Measurements from ENCODE around the gene SLC22A2.
"Not testable (repeated sequence)": the region's sequence is repeated elsewhere in the genome, so short reads cannot be mapped to it uniquely, and the experiment has no call there.

Gene SLC22A2

GRCh38 chr6:160240691-160241084, 17.9 kb downstream of the SLC22A2 start:
- no peak for DNase-seq

- no peak for DNase-seq
Observed at GRCh38 chr6:160239929-160240690, 18.5 kb downstream of the SLC22A2 start.

- no peak for DNase-seq
Observed at GRCh38 chr6:160238761-160239751, 19.6 kb downstream of the SLC22A2 start.

- no peak for DNase-seq
Observed at GRCh38 chr6:160238278-160238711, 20.3 kb downstream of the SLC22A2 start.

- not testable (repeated sequence) for DNase-seq
Observed at GRCh38 chr6:160237597-160238275, 20.9 kb downstream of the SLC22A2 start.

GRCh38 chr6:160236235-160236872, 22.3 kb downstream of the SLC22A2 start:
- DNase-seq: not testable (repeated sequence)

- not testable (repeated sequence) for DNase-seq
Observed at GRCh38 chr6:160233950-160234640, 24.5 kb downstream of the SLC22A2 start.

GRCh38 chr6:160227769-160228161, 30.9 kb downstream of the SLC22A2 start:
- DNase-seq: no peak

- no peak for DNase-seq
Observed at GRCh38 chr6:160227038-160227768, 31.4 kb downstream of the SLC22A2 start.

- DNase-seq: no peak
Observed at GRCh38 chr6:160226118-160226591, 32.5 kb downstream of the SLC22A2 start.

GRCh38 chr6:160224639-160225237, 33.9 kb downstream of the SLC22A2 start:
- DNase-seq: no peak

GRCh38 chr6:160222491-160222890, 36.1 kb downstream of the SLC22A2 start:
- DNase-seq: no peak

- DNase-seq: no peak
Observed at GRCh38 chr6:160221918-160222317, 36.7 kb downstream of the SLC22A2 start.

GRCh38 chr6:160221423-160221822, 37.2 kb downstream of the SLC22A2 start:
- no peak for DNase-seq

GRCh38 chr6:160218810-160219209, 39.8 kb downstream of the SLC22A2 start:
- no peak for DNase-seq

GRCh38 chr6:160217863-160218262, 40.8 kb downstream of the SLC22A2 start:
- DNase-seq: no peak

GRCh38 chr6:160217073-160217472, 41.5 kb downstream of the SLC22A2 start:
- DNase-seq: no peak

- no peak for DNase-seq
Observed at GRCh38 chr6:160215232-160215631, 43.4 kb downstream of the SLC22A2 start.

GRCh38 chr6:160207618-160208017, 51.0 kb downstream of the SLC22A2 start:
- DNase-seq: no peak

GRCh38 chr6:160204710-160205109, 53.9 kb downstream of the SLC22A2 start:
- DNase-seq: no peak

- DNase-seq: no peak
Observed at GRCh38 chr6:160203953-160204352, 54.7 kb downstream of the SLC22A2 start.

All from NK-92 treated with Interleukin-12 subunit alpha and Interleukin-12 subunit beta, amount 100 ng/mL, for 24 hours (cell line).